Stimulated activated CD8-positive, alpha-beta memory T cell treated with anti-CD3 and anti-CD28 coated beads, Interleukin-4, amount 100 ng/mL, for 48 hours (primary cell): ENCODE results near the gene STAC2.

Experiments used
- DNase-seq: peaks from one replicate; pipeline ENCODE4 v3.0.0-alpha.2; 2020

STAC2 gene

GRCh38 chr17:39231591-39232551, 6.1 kb upstream of the STAC2 start:
- DNase-seq, result peak; percentile 76

DNA sequence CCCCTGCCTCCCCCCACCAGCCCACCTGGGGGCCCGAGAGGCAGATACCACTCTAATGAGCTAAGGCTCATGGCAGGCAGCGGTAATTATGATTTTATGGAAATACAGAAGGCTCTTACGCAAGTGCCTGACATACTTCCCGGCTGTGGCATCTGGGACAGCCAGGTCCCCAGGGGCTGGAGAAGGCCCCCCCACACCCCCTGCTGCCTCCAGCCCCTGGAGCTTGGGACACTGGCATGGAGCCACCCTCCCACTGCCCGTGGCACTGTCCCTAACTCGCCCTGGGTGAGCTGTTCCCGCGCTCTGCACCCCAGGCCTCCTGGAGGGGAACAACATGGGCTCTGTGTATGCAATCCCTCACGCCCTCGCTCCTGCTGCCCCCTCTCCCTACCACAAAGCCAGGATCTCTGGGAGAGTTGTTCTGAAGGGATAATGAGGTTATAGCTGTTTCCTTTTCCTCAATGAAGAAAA, 5.4 kb upstream of the STAC2 start:
- no peak for DNase-seq

DNA sequence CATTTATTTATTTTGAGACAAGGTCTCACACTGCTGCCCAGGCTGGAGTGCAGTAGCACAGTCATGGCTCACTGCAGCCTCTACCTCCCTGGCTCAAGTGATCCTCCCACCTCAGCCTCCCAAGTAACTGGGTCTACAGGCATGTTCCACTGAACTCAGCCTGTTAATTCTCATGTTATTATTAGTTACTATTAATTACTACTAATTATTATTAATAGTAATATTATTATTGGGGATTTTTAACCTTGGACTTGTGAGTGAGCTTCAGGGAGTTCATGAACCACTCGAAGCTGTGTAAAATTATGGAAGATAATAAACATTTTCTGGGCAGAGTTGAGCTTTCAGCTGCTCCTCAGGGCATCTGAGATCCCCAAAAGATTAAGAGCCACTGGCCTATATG, 4.6 kb upstream of the STAC2 start:
- DNase-seq, result no peak

DNA sequence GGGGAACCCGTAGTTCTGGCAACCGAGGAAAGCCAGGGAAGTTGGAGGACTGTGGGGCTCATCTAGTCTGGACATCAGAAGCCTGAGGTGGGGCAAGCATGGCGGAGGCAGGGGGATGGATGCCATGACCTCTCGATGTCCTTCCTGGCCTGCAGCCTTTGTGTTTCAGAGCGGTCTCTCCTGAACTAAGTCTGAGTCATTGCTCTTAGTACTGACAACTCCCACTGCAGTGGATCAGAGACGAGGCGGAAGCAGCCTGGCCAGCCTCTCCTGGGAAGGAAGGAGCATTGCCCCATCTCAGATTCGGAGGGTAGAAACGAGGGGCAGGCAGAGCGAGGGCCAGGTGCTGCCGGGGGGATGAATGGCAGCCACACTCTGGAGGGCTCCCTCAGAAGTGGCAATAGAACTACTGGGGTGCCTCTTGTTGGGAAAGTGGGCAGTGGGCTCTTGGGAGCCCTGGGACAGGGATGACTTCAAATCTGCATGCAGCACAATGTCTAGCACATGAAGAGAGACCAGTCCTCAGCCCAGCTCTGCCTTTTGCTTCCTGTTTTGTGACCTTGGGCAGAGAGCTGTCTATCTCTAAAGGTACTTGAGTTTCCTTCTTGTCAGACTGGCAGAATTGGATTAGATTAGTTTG, 3.6 kb upstream of the STAC2 start:
- no peak for DNase-seq

- DNase-seq, result no peak
Measured at GRCh38 chr17:39227364-39227919, 1.7 kb upstream of the STAC2 start.

DNA sequence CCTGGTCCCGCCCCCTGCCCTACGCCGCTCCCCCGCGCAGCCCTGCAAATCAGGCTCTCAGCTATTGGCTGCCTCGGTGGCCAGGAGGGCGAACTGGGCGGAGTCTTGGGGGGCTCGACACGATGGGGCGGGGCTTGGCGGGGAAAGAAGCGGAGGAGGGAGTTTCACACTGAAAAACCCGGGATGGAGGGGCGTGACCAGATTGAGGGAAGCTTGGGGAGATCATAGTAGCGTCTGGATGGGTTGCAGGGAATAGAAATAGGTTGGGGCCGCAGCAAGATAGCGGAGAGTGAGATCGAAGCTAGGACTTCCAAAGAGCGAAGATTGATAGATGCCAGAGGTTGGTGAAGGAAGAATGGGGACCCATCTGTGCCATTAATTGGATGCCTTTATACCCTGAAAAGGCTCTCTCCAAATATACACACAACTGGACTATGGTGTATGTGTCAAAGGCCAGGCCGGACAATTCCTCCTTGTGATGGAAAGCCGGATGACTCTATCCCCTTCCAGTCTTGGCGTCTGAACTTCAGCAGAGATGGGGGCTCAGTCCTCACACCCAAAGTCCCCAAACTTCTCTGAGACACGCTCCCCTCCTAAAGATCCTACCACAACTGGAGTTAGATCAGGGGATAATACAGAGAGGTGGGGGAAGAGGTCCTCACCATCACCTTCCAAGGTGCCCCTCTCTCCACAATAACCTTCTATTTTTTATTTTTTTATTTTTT, 376 bp upstream of the STAC2 start:
- peak; percentile 82 for DNase-seq

GRCh38 chr17:39224778-39225307, 902 bp downstream of the STAC2 start:
- no peak for DNase-seq

GRCh38 chr17:39223907-39224777, 1.6 kb downstream of the STAC2 start:
- no peak for DNase-seq

- no peak for DNase-seq
Measured at GRCh38 chr17:39222866-39223834, 2.6 kb downstream of the STAC2 start.

GRCh38 chr17:39222151-39222550, 3.6 kb downstream of the STAC2 start:
- DNase-seq, result no peak

- no peak for DNase-seq
Measured at GRCh38 chr17:39221572-39221971, 4.2 kb downstream of the STAC2 start.

GRCh38 chr17:39219647-39220154, 6.0 kb downstream of the STAC2 start:
- no peak for DNase-seq

- DNase-seq, result no peak
Measured at GRCh38 chr17:39218906-39219305, 6.8 kb downstream of the STAC2 start.

- DNase-seq, result no peak
Measured at GRCh38 chr17:39217734-39218369, 7.9 kb downstream of the STAC2 start.

- DNase-seq, result no peak
Measured at GRCh38 chr17:39213852-39214251, 11.9 kb downstream of the STAC2 start.

GRCh38 chr17:39212841-39213480, 12.8 kb downstream of the STAC2 start:
- no peak for DNase-seq

- no peak for DNase-seq
Measured at GRCh38 chr17:39212195-39212810, 13.4 kb downstream of the STAC2 start.

GRCh38 chr17:39210093-39210434, 15.7 kb downstream of the STAC2 start:
- no peak for DNase-seq
